Cardiac fibroblast (primary cell): Measurements from ENCODE around the gene UCN2.
A peak's percentile ranks its signal among the peaks of the same experiment; 100 is the strongest.

Experiments used
- DNase-seq, 2 donors: peaks; one replicate each; pipeline versions ENCODE4 v3.0.0 to v3.0.0-alpha.2; 2010; ENCODE audit warnings: low read depth in 2 of 2
- H3K4me3 ChIP-seq, 2 donors: replicated peaks in 1 of 2; 1 replicate in 1 of 2; 2 replicates in 1 of 2; pipeline ENCODE4 v1.5.1; 2011; ENCODE audit warnings: low read depth in 2 of 2, low read length in 2 of 2, mild to moderate bottlenecking in 2 of 2, moderate library complexity in 1 of 2
- TF ChIP-seq, protein P1 (sequence below): IDR thresholded peaks from one replicate; pipeline ENCODE4 v1.5.1; 2011; ENCODE audit warnings: low read depth, mild to moderate bottlenecking, low read length, inconsistent platforms

Gene UCN2

DNA sequence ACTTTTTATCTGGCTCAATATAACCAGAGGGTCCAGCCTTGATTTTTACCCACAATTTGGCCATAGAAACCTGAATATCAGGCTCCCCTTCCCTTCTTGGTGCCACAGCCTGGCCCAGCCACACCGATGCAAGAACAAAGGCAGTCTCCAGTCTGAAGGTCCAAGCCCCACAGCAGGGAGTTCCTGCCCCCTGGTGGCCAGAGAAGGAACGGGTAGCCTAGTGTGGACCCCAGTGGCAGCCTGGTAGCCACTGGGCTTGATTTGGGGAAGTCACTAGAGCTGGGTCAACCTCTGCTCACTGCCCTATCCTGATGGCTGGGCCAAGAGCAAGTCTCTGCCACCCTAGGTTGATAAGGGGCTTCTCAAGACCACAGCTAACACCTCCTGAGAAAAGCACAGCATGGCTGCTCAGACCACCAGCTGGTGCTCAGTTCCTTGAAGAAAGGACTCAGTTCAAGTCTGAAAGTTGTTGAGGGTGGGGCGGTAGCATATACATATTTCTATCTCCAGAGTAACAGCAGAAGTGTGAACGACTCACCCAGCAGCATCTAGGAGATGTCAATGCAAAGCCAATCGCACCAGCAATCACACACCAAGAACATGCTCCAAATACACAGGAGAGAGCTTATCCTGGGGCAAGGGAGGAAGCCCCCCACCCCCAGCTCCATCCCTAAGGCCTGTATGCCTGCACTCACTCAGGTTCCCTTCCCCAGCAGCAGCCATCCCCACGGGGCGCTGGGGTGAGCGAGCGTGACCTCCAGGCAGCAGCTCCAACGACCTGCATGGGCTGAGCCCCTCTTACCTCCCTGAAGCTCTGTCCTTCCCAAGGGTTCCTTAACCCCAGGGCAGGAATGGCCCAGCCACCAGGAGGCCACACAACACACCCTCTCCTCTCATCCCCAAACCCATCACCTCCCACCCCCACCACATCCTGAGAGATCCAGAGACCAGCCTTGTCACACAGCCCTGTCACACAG, 14.6 kb downstream of the UCN2 start:
- TF ChIP-seq, protein P1, sequence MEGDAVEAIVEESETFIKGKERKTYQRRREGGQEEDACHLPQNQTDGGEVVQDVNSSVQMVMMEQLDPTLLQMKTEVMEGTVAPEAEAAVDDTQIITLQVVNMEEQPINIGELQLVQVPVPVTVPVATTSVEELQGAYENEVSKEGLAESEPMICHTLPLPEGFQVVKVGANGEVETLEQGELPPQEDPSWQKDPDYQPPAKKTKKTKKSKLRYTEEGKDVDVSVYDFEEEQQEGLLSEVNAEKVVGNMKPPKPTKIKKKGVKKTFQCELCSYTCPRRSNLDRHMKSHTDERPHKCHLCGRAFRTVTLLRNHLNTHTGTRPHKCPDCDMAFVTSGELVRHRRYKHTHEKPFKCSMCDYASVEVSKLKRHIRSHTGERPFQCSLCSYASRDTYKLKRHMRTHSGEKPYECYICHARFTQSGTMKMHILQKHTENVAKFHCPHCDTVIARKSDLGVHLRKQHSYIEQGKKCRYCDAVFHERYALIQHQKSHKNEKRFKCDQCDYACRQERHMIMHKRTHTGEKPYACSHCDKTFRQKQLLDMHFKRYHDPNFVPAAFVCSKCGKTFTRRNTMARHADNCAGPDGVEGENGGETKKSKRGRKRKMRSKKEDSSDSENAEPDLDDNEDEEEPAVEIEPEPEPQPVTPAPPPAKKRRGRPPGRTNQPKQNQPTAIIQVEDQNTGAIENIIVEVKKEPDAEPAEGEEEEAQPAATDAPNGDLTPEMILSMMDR: peak; percentile 95
- peak; percentile 78 to 85 for DNase-seq
- no peak overlapping the region for H3K4me3 ChIP-seq

DNA sequence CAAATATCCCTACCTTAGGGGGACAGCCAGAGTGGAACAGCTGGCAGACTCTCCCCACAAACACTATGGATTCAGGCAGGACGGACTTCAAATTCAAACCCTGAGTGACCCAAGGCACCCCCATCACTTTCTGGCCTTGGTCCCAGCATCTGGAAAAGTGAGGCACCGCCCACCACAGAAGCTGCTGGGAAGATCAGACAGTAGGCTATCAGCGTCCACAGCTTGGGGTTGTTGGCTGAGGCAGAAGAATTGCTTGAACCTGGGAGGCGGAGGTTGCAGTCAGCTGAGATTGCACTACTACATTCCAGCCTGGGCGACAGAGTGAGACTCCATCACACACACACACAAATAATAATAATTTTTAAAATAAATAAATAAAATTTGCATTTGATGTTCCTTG, 15.5 kb downstream of the UCN2 start:
- H3K4me3 ChIP-seq: no peak overlapping the region
- no peak for DNase-seq
- TF ChIP-seq, protein P1: no peak

DNA sequence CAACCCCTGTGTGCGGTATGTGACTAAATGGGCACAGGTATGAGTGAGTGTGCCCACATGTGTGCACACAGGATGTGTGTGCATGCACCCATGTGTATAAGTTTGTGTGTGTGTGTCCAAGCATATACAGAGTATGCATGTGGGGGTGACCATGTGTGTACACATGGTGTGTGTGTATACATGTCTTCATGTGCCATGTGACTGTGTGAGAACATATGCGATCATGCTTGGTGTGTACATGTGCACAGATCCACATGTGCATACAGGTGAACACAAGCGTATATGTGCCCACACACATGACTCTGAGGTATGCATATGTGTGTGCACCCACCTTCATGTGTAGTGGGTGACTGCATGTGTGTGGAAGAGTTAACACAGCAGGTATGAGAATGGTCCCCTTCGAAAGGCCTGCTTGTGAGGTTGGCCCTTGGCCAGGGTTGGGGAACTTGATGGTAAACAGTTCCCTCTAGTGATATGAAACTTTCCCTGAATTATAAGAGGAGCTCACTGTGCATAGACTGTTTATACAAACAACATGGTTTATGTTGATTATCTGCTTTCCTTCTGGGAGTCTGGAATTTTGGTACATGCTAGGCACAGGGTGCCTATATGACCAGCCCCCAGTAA, 17.3 kb downstream of the UCN2 start:
- TF ChIP-seq, protein P1: no peak
- DNase-seq: peak in 1 of 2 donors; percentile 38
- no peak overlapping the region for H3K4me3 ChIP-seq

DNA sequence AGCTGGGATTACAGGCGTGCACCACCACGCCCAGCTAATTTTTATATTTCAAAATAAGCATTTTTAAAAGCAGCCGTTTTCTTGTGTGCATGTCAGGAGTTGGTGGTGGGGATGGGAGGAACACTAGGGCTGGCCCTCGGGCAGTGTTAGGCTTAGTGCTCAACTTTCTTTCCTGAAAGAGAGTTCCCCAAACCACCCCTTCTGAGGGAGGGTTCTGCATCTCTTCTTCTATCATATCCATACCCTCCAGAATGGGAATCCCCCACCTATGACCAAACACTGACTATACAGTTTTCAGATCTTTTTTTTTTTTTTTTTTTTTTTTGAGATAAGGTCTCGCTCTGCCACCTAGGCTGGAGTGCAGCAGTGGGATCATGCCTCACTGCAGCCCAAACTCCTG, 19.4 kb downstream of the UCN2 start:
- DNase-seq: no peak

DNA sequence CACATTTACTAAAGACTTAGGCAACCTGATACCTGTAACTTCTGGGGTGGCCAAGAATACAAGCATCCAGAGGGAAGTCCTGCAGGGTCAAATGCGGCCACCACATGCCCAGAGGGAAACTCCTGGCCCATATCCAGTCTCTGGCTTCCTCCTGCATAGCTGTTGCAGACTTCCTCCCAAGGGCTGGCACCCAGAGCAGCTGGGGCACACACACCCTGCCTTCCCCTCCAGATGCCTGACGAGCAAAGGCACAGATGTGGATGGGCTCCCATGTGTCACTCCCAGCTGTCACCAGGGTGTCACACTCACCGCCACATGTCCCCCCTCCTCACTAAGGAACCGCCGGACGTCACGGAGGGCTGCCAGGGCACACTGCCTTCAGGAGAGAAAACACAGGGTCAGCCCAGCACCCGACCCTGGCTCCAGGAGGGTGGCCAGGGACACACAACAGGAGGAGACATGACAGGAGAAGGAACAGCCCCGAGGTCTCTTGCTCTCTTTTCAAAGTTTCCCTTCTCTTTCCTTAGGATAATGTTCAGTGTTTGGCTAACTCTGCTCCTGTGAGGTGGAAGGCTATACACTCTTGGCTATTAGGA, 20.2 kb downstream of the UCN2 start:
- no peak overlapping the region for H3K4me3 ChIP-seq
- peak in 1 of 2 donors; percentile 17 for DNase-seq
- TF ChIP-seq, protein P1: no peak

More for the DNA sequence above, 19.4 kb downstream of the UCN2 start:
- TF ChIP-seq, protein P1: no peak
- no peak overlapping the region for H3K4me3 ChIP-seq

DNA sequence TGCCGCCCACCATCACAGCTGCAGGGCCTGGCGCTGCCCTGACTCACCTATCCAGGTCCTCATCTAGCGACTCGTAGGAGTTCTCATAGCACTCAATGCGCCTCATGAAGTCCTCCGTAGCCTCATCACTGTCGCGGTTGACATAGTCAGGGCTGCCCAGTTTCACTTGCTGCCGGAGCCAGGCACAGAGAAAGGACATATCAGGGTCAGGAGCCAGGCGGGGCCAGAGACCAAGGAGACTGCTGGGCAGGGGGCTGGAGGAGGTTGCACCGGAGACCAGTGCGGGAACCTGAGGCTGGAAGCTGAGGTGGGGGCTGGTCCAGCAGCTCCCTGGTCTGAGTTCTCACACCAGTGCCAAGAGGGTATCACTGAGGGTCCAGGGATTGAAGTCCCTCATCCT, 25.1 kb downstream of the UCN2 start:
- TF ChIP-seq, protein P1: no peak
- H3K4me3 ChIP-seq: no peak overlapping the region
- DNase-seq: no peak
